Muscle of leg (tissue), 11 donors: Measurements from ENCODE around the gene HSD3B7. TPM values are rescaled to one million over a fixed set of nuclear protein-coding genes. Genes with fewer than 3 reads are reported as not detected.

Source experiments
- DNase-seq: peaks from one replicate; pipeline ENCODE4 v3.0.0; 2013
- H3K27ac ChIP-seq: one replicate; pipeline ENCODE4 v1.5.1; 2013; ENCODE audit warnings: mild to moderate bottlenecking, low read length, control low read depth
- H3K27me3 ChIP-seq: one replicate; pipeline ENCODE4 v1.6.1; 2013; ENCODE audit warnings: low read length; ENCODE audit not compliant: control insufficient read depth, insufficient read depth
- H3K36me3 ChIP-seq: one replicate; pipeline ENCODE4 v1.6.1; 2013; ENCODE audit warnings: low read length; ENCODE audit not compliant: control insufficient read depth, insufficient read depth
- H3K4me1 ChIP-seq: one replicate; pipeline ENCODE4 v1.6.1; 2013; ENCODE audit warnings: low read length; ENCODE audit not compliant: control insufficient read depth, insufficient read depth
- H3K4me3 ChIP-seq: one replicate; pipeline ENCODE4 v1.5.1; 2013; ENCODE audit warnings: low read length, control low read depth
- H3K9me3 ChIP-seq: replicated peaks from 2 replicates; pipeline ENCODE4 v1.6.1; 2013; ENCODE audit warnings: low read depth, low read length; ENCODE audit not compliant: control insufficient read depth
- WGBS: methylation state at CpG from one replicate; pipeline ENCODE4 v1.1.5; 2013; ENCODE audit warnings: missing lambda C conversion rate; ENCODE audit not compliant: insufficient coverage; 5-methylcytosine and 5-hydroxymethylcytosine counted together
- polyA plus RNA-seq, 8 donors: library from polyadenylated mRNA; unstranded; fragments of 120-200 nt; gene quantifications; one replicate each; pipeline versions ENCODE4 v1.2.1 to v1.2.3, GENCODE V29; 2013; ENCODE audit warnings: inconsistent platforms in 1 of 8, low replicate concordance in 1 of 8; ENCODE audit not compliant: insufficient read length in 8 of 8, insufficient read depth in 1 of 8
- total RNA-seq: library from RNA; stranded (reverse); fragments of 120-200 nt; gene quantifications from one replicate; pipeline ENCODE4 v1.2.4, GENCODE V29; 2013

HSD3B7 gene
- total and polyA plus RNA-seq, 9 donors = 7.3 to 13.7 (median 9.1) TPM

GRCh38 chr16:30969246-30969842 lies 15.7 kb upstream of the HSD3B7 start:
- no peak overlapping the region for H3K4me3 ChIP-seq
- 95% methylated on average over 19 of the region's 19 CpGs for WGBS
- H3K4me1 ChIP-seq = no peaks in the 10 kb centered on the region
- no peaks in the 10 kb centered on the region for H3K9me3 ChIP-seq
- H3K27ac ChIP-seq = no peak overlapping the region
- no peak for DNase-seq
- peaks cover 84% of the 10 kb centered on the region for H3K36me3 ChIP-seq
- no peaks in the 10 kb centered on the region for H3K27me3 ChIP-seq

GRCh38 chr16:30971298-30971697 lies 13.7 kb upstream of the HSD3B7 start:
- Histone ChIP-seq H3K36me3 (peaks cover 80% of the 10 kb centered on the region), H3K9me3 (no peaks in the 10 kb centered on the region), H3K27me3 (no peaks in the 10 kb centered on the region), H3K27ac (no peak overlapping the region), H3K4me1 (no peaks in the 10 kb centered on the region), H3K4me3 (no peak overlapping the region)
- 91% methylated on average over 8 of the region's 14 CpGs for WGBS
- DNase-seq = no peak

- H3K27ac ChIP-seq = no peak overlapping the region
- 78% methylated on average over 7 of the region's 7 CpGs for WGBS
- H3K27me3 ChIP-seq = no peaks in the 10 kb centered on the region
- H3K9me3 ChIP-seq = no peaks in the 10 kb centered on the region
- H3K36me3 ChIP-seq = peaks cover 82% of the 10 kb centered on the region
- no peaks in the 10 kb centered on the region for H3K4me1 ChIP-seq
- DNase-seq = no peak
- H3K4me3 ChIP-seq = no peak overlapping the region
Observed at GRCh38 chr16:30972872-30973271, 12.1 kb upstream of the HSD3B7 start.

- no peaks in the 10 kb centered on the region for H3K27me3 ChIP-seq
- H3K4me1 ChIP-seq = no peaks in the 10 kb centered on the region
- no peaks in the 10 kb centered on the region for H3K9me3 ChIP-seq
- no peak overlapping the region for H3K4me3 ChIP-seq
- DNase-seq = no peak
- peaks cover 85% of the 10 kb centered on the region for H3K36me3 ChIP-seq
- 94% methylated on average over 4 of the region's 6 CpGs for WGBS
- H3K27ac ChIP-seq = no peak overlapping the region
Observed at GRCh38 chr16:30974348-30974747, 10.7 kb upstream of the HSD3B7 start.

- H3K4me1 ChIP-seq = no peaks in the 10 kb centered on the region
- 84% methylated on average over 3 of the region's 4 CpGs for WGBS
- no peak for DNase-seq
- H3K27ac ChIP-seq = no peak overlapping the region
- no peaks in the 10 kb centered on the region for H3K27me3 ChIP-seq
- no peaks in the 10 kb centered on the region for H3K9me3 ChIP-seq
- H3K36me3 ChIP-seq = peaks cover 89% of the 10 kb centered on the region
- H3K4me3 ChIP-seq = no peak overlapping the region
Observed at GRCh38 chr16:30976486-30976885, 8.5 kb upstream of the HSD3B7 start.

- Histone ChIP-seq H3K27ac (no peak overlapping the region), H3K4me1 (no peaks in the 10 kb centered on the region), H3K9me3 (no peaks in the 10 kb centered on the region), H3K4me3 (no peak overlapping the region), H3K36me3 (peaks cover 86% of the 10 kb centered on the region), H3K27me3 (no peaks in the 10 kb centered on the region)
- WGBS = 81% methylated on average over 17 of the region's 17 CpGs
- no peak for DNase-seq
Observed at GRCh38 chr16:30977502-30977901, 7.5 kb upstream of the HSD3B7 start.

GRCh38 chr16:30979170-30980022 lies 5.6 kb upstream of the HSD3B7 start:
- no peak for DNase-seq
- no peaks in the 10 kb centered on the region for H3K9me3 ChIP-seq
- H3K4me3 ChIP-seq = no peak overlapping the region
- peaks cover 80% of the 10 kb centered on the region for H3K36me3 ChIP-seq
- no peak overlapping the region for H3K27ac ChIP-seq
- peaks cover 3% of the 10 kb centered on the region for H3K4me1 ChIP-seq
- 89% methylated on average over 57 of the region's 62 CpGs for WGBS
- H3K27me3 ChIP-seq = no peaks in the 10 kb centered on the region

GRCh38 chr16:30980023-30980371 lies 5.0 kb upstream of the HSD3B7 start:
- no peak overlapping the region for H3K27ac ChIP-seq
- H3K36me3 ChIP-seq = peaks cover 83% of the 10 kb centered on the region
- no peaks in the 10 kb centered on the region for H3K9me3 ChIP-seq
- H3K4me1 ChIP-seq = peaks cover 9% of the 10 kb centered on the region
- H3K4me3 ChIP-seq = no peak overlapping the region
- H3K27me3 ChIP-seq = no peaks in the 10 kb centered on the region
- WGBS = 83% methylated on average over 15 of the region's 15 CpGs
- no peak for DNase-seq

- H3K36me3 ChIP-seq = peaks cover 80% of the 10 kb centered on the region
- 84% methylated on average over 22 of the region's 29 CpGs for WGBS
- H3K4me1 ChIP-seq = peaks cover 13% of the 10 kb centered on the region
Observed at GRCh38 chr16:30980434-30980833, 4.6 kb upstream of the HSD3B7 start.

GRCh38 chr16:30980959-30981358 lies 4.0 kb upstream of the HSD3B7 start:
- WGBS = 95% methylated on average over 14 of the region's 14 CpGs
- H3K36me3 ChIP-seq = peaks cover 79% of the 10 kb centered on the region

More at GRCh38 chr16:30980434-30980833, 4.6 kb upstream of the HSD3B7 start:
- DNase-seq = no peak
- Histone ChIP-seq H3K9me3 (no peaks in the 10 kb centered on the region), H3K4me3 (no peak overlapping the region), H3K27ac (no peak overlapping the region), H3K27me3 (no peaks in the 10 kb centered on the region)

More at GRCh38 chr16:30980959-30981358, 4.0 kb upstream of the HSD3B7 start:
- Histone ChIP-seq H3K4me3 (no peak overlapping the region), H3K27ac (no peak overlapping the region), H3K9me3 (no peaks in the 10 kb centered on the region), H3K27me3 (no peaks in the 10 kb centered on the region), H3K4me1 (peaks cover 18% of the 10 kb centered on the region)
- DNase-seq = no peak
